Astrocyte (in vitro differentiated cells and primary cell): ENCODE data around the gene LMOD1.

ENCODE experiments used
- EZH2 ChIP-seq: IDR thresholded peaks from 2 replicates; pipeline ENCODE4 v1.6.1; 2012; ENCODE audit warnings: mild to moderate bottlenecking, low read length, inconsistent platforms; ENCODE audit not compliant: insufficient read depth
- TF ChIP-seq, protein P1 (sequence below): IDR thresholded peaks from 2 replicates; pipeline ENCODE4 v1.5.1; 2011; ENCODE audit warnings: low read depth, mild to moderate bottlenecking, inconsistent platforms, low read length, moderate library complexity; ENCODE audit not compliant: insufficient read depth

GRCh38 chr1:201945863-201946223 is 505 bp downstream of the LMOD1 start:
- TF ChIP-seq, protein P1, sequence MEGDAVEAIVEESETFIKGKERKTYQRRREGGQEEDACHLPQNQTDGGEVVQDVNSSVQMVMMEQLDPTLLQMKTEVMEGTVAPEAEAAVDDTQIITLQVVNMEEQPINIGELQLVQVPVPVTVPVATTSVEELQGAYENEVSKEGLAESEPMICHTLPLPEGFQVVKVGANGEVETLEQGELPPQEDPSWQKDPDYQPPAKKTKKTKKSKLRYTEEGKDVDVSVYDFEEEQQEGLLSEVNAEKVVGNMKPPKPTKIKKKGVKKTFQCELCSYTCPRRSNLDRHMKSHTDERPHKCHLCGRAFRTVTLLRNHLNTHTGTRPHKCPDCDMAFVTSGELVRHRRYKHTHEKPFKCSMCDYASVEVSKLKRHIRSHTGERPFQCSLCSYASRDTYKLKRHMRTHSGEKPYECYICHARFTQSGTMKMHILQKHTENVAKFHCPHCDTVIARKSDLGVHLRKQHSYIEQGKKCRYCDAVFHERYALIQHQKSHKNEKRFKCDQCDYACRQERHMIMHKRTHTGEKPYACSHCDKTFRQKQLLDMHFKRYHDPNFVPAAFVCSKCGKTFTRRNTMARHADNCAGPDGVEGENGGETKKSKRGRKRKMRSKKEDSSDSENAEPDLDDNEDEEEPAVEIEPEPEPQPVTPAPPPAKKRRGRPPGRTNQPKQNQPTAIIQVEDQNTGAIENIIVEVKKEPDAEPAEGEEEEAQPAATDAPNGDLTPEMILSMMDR: no peak
- no peak for TF ChIP-seq EZH2
